Activated CD4-positive, alpha-beta T cell treated with anti-CD3 and anti-CD28 coated beads, Interleukin-10, Interleukin-2, amounts not matched to agents 100 ng/mL and 50 ng/mL, durations not matched to agents 16 hours and 8 hours (primary cell): ENCODE data around the gene DDR2.
"Not testable (repeated sequence)": the region's sequence is repeated elsewhere in the genome, so short reads cannot be mapped to it uniquely, and the experiment has no call there.

Source experiments
- DNase-seq: peaks from one replicate; pipeline ENCODE4 v3.0.0-alpha.2; 2020

DDR2 gene

GRCh38 chr1:162727493-162727892 lies 95.2 kb downstream of the DDR2 start:
- DNase-seq = not testable (repeated sequence)

- no peak for DNase-seq
Measured at GRCh38 chr1:162728573-162728972, 96.3 kb downstream of the DDR2 start.

GRCh38 chr1:162729195-162729774 lies 97.0 kb downstream of the DDR2 start:
- not testable (repeated sequence) for DNase-seq

GRCh38 chr1:162732094-162732493 lies 99.8 kb downstream of the DDR2 start:
- no peak for DNase-seq

GRCh38 chr1:162732566-162733335 lies 100.5 kb downstream of the DDR2 start:
- no peak for DNase-seq

- no peak for DNase-seq
Measured at GRCh38 chr1:162733336-162733590, 101.0 kb downstream of the DDR2 start.

- DNase-seq = no peak
Measured at GRCh38 chr1:162734047-162734446, 101.8 kb downstream of the DDR2 start.

GRCh38 chr1:162736184-162736583 lies 103.9 kb downstream of the DDR2 start:
- no peak for DNase-seq

- DNase-seq = no peak
Measured at GRCh38 chr1:162736633-162737067, 104.4 kb downstream of the DDR2 start.

GRCh38 chr1:162740755-162741154 lies 108.5 kb downstream of the DDR2 start:
- DNase-seq = no peak

GRCh38 chr1:162741574-162741973 lies 109.3 kb downstream of the DDR2 start:
- DNase-seq = no peak

- not testable (repeated sequence) for DNase-seq
Measured at GRCh38 chr1:162746264-162746942, 114.1 kb downstream of the DDR2 start.

GRCh38 chr1:162753001-162753658 lies 120.9 kb downstream of the DDR2 start:
- DNase-seq = no peak

- DNase-seq = no peak
Measured at GRCh38 chr1:162753998-162754585, 121.8 kb downstream of the DDR2 start.

GRCh38 chr1:162755306-162755705 lies 123.0 kb downstream of the DDR2 start:
- DNase-seq = no peak

- no peak for DNase-seq
Measured at GRCh38 chr1:162756523-162756922, 124.3 kb downstream of the DDR2 start.

- no peak for DNase-seq
Measured at GRCh38 chr1:162757476-162757875, 125.2 kb downstream of the DDR2 start.

GRCh38 chr1:162765788-162766187 lies 133.5 kb downstream of the DDR2 start:
- DNase-seq = no peak

- DNase-seq = no peak
Measured at GRCh38 chr1:162772571-162773154, 140.4 kb downstream of the DDR2 start.

- no peak for DNase-seq
Measured at GRCh38 chr1:162774007-162774406, 141.7 kb downstream of the DDR2 start.

GRCh38 chr1:162779043-162779442 lies 146.8 kb downstream of the DDR2 start:
- DNase-seq = no peak

GRCh38 chr1:162782671-162783070 lies 150.4 kb downstream of the DDR2 start:
- DNase-seq = no peak

- not testable (repeated sequence) for DNase-seq
Measured at GRCh38 chr1:162784926-162785325, 152.7 kb downstream of the DDR2 start.
